Psoas muscle (tissue), 8 donors: ENCODE data around the gene OTOG. TPM values are rescaled to one million over a fixed set of nuclear protein-coding genes. Genes with fewer than 3 reads are reported as not detected.
A peak's percentile ranks its signal among the peaks of the same experiment; 100 is the strongest.

ENCODE experiments used
- ATAC-seq, 4 donors: fragments of 200-7000 bp; cut with Tn5 transposase; one replicate each; pipeline ENCODE4 v1.9.1; 2020; ENCODE audit warnings: moderate library complexity in 3 of 4, mild to moderate bottlenecking in 2 of 4
- DNase-seq, 2 donors: peaks; one replicate each; pipeline ENCODE4 v3.0.0-alpha.2; 2020
- H3K27ac ChIP-seq: fragments of 200-600 bp; one replicate; pipeline ENCODE4 v1.8.0; 2022
- H3K27me3 ChIP-seq, 3 donors: fragments of 200-600 bp in 1 of 3; one replicate each; pipeline versions ENCODE4 v1.6.1 to v1.8.0; 2013 to 2022; ENCODE audit warnings: low read length in 2 of 3, mild to moderate bottlenecking in 2 of 3, moderate library complexity in 1 of 3; ENCODE audit not compliant: insufficient read depth in 3 of 3
- H3K36me3 ChIP-seq, 2 donors: fragments of 200-600 bp in 1 of 2; one replicate each; pipeline versions ENCODE4 v1.6.1 to v1.8.0; 2013 to 2022; ENCODE audit warnings: low read depth in 1 of 2, mild to moderate bottlenecking in 1 of 2, moderate library complexity in 1 of 2; ENCODE audit not compliant: insufficient read depth in 1 of 2
- H3K4me1 ChIP-seq: fragments of 200-600 bp; one replicate; pipeline ENCODE4 v1.8.0; 2022
- H3K4me3 ChIP-seq: fragments of 200-600 bp; one replicate; pipeline ENCODE4 v1.8.0; 2022; ENCODE audit warnings: mild to moderate bottlenecking
- H3K9me3 ChIP-seq: fragments of 200-600 bp; one replicate; pipeline ENCODE4 v1.8.0; 2022
- CTCF ChIP-seq: fragments of 200-600 bp; IDR thresholded peaks from one replicate; pipeline ENCODE4 v1.8.0; 2022; ENCODE audit warnings: antibody characterized with exemption
- WGBS, 3 donors: extraction: QIAGEN DNeasy Blood & Tissue Kit; methylation state at CpG; one replicate each; pipeline versions ENCODE4 v1.1.6 to v1.1.7; 2013; 5-methylcytosine and 5-hydroxymethylcytosine counted together
- intact Hi-C, 2 donors: fragments of 100-400 bp; cut with DNase I; formaldehyde crosslinking; loops; one replicate each; pipeline versions ENCODE4 v1.11.0 to v1.14.2; 2022
- polyA plus RNA-seq, 3 donors: library from polyadenylated mRNA; stranded (reverse); fragments of 200-250 nt; gene quantifications; one replicate each; pipeline ENCODE4 v1.2.3, GENCODE V29; 2013
- total RNA-seq, 4 donors: library from RNA; stranded (reverse); fragmentation: NEBNext Ultra II Directional in 2 of 4; extraction: Animal tissue kit (Norgen Biotek cat#: 25700) in 2 of 4; gene quantifications; one replicate each; pipeline versions ENCODE4 v1.2.1 to v1.2.4, GENCODE V29; 2021 to 2023
- donor health status: healthy with polysubstance abuse.
- donor health status: DM: no; HTN: no; CAD: no; lungs with moderate emphysema.
- donor health status: Bipolar disorder and iron deficiency.
- donor health status: healthy.
- donor health status: DM: yes; HTN: yes; CAD: no.
- donor health status: DM: no; HTN: no; CAD: no.
- donor health status: DM: no; HTN: no; CAD: no.
- donor health status: DM: yes; HTN: yes; CAD: no.

OTOG gene
- total and polyA plus RNA-seq, 7 donors: not detected

DNA sequence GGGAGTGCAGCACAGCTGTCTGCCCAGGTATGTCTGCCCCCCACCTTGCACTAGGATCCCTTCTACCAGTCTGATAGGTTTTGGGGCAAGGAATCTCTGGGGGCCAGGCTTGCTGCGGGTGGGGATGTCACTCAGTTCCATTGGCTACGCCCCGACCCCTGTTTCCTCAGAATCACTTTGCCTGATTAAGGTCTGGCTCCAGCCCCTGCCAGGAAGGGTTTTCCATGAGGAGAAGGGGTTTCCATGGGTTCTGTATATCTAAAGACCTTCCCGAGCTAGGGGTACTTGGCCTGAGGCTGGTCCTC, 14.0 kb downstream of the OTOG start:
- no peak overlapping the region for H3K27ac ChIP-seq
- H3K4me1 ChIP-seq: no peaks in the 10 kb centered on the region
- no peak for DNase-seq
- H3K36me3 ChIP-seq: no peaks in the 10 kb centered on the region
- H3K9me3 ChIP-seq: no peaks in the 10 kb centered on the region
- no peak overlapping the region for H3K4me3 ChIP-seq
- no peaks in the 10 kb centered on the region for H3K27me3 ChIP-seq
- WGBS, 3 donors: 86 to 88% (median 88%) methylated on average over 4 of the region's 4 CpGs
- ATAC-seq: no peak
- no peak for TF ChIP-seq CTCF
- intact Hi-C loops: no loop called here

- Histone ChIP-seq H3K9me3 (no peaks in the 10 kb centered on the region), H3K27me3 (no peaks in the 10 kb centered on the region), H3K4me1 (no peaks in the 10 kb centered on the region), H3K36me3 (no peaks in the 10 kb centered on the region), H3K27ac (no peak overlapping the region), H3K4me3 (no peak overlapping the region)
- 86 to 88% (median 87%) methylated on average over 9 of the region's 9 CpGs for WGBS, 3 donors
- DNase-seq (no peak), ATAC-seq (no peak)
- no peak for TF ChIP-seq CTCF
- intact Hi-C loops: no loop called here
These were observed 14.5 kb downstream of the OTOG start for GRCh38 chr11:17561526-17561925.

- Histone ChIP-seq H3K36me3 (no peaks in the 10 kb centered on the region), H3K9me3 (no peaks in the 10 kb centered on the region), H3K4me1 (no peaks in the 10 kb centered on the region), H3K27ac (no peak overlapping the region), H3K4me3 (no peak overlapping the region), H3K27me3 (no peaks in the 10 kb centered on the region)
- ATAC-seq (peak in 1 of 4 donors; percentile 38), DNase-seq (no peak)
- no peak for TF ChIP-seq CTCF
- intact Hi-C loops: no loop called here
These were observed 16.2 kb downstream of the OTOG start for GRCh38 chr11:17563231-17563646.

- no peaks in the 10 kb centered on the region for H3K4me1 ChIP-seq
- H3K27me3 ChIP-seq: no peaks in the 10 kb centered on the region
- TF ChIP-seq CTCF: no peak
- WGBS, 3 donors: 72 to 89% (median 82%) methylated on average over 4 of the region's 4 CpGs
- no peaks in the 10 kb centered on the region for H3K9me3 ChIP-seq
- no peaks in the 10 kb centered on the region for H3K36me3 ChIP-seq
- intact Hi-C loops: no loop called here
- no peak overlapping the region for H3K27ac ChIP-seq
- no peak overlapping the region for H3K4me3 ChIP-seq
- no peak for ATAC-seq
- DNase-seq: no peak
These were observed 17.1 kb downstream of the OTOG start for GRCh38 chr11:17563961-17564686.

GRCh38 chr11:17564687-17565042, 17.6 kb downstream of the OTOG start:
- H3K4me3 ChIP-seq: no peak overlapping the region

More at GRCh38 chr11:17564687-17565042, 17.6 kb downstream of the OTOG start:
- DNase-seq: no peak
- no peak for TF ChIP-seq CTCF
- Histone ChIP-seq H3K36me3 (no peaks in the 10 kb centered on the region), H3K9me3 (no peaks in the 10 kb centered on the region), H3K27ac (no peak overlapping the region), H3K27me3 (no peaks in the 10 kb centered on the region), H3K4me1 (no peaks in the 10 kb centered on the region)
- ATAC-seq: no peak
- intact Hi-C loops: no loop called here
- 54 to 63% (median 56%) methylated on average over 2 of the region's 2 CpGs for WGBS, 3 donors
